Right lobe of liver (tissue), 4 donors: Measurements from ENCODE around the gene MYO1F.

Experiments
- CTCF ChIP-seq, 4 donors: fragments of 200-600 bp in 3 of 4; fragments of 450-650 bp in 1 of 4; IDR thresholded peaks; one replicate each; pipeline versions ENCODE4 v1.5.1 to v1.8.0; 2016 to 2022; ENCODE audit warnings: antibody characterized with exemption in 4 of 4, mild to moderate bottlenecking in 2 of 4
- POLR2A ChIP-seq: fragments of 450-650 bp; IDR thresholded peaks from one replicate; pipeline ENCODE4 v1.6.1; 2017; ENCODE audit warnings: antibody characterized with exemption, mild to moderate bottlenecking
- donor health status: DM: no; HTN: no; CAD: no.
- donor health status: DM: no; HTN: no; CAD: no.
- donor health status: DM: no; HTN: yes; CAD: no.

GRCh38 chr19:8518536-8518935 lies 58.7 kb downstream of the MYO1F start:
- TF ChIP-seq POLR2A (no peak), CTCF (IDR thresholded peaks at IDR 0.05) (no peak)
